HepG2 (cell line): ENCODE measurements around the gene KLF11. TPM values are rescaled to one million over a fixed set of nuclear protein-coding genes. Genes with fewer than 3 reads are reported as not detected.

Experiments used
- HNF1A ChIP-seq, 2 experiments: sonication (generic) in 1 of 2; formaldehyde crosslinking in 1 of 2; IDR thresholded peaks; 2 replicates each; pipeline versions ENCODE4 v1.4.0 to v1.6.1; 2016 to 2020; ENCODE audit warnings: borderline replicate concordance in 1 of 2, low read depth in 1 of 2, mild to moderate bottlenecking in 1 of 2, missing genetic modification reagents in 1 of 2
- HNF1B ChIP-seq: sonication (generic); formaldehyde crosslinking; IDR thresholded peaks from 2 replicates; pipeline ENCODE4 v1.5.1; 2020; ENCODE audit warnings: mild to moderate bottlenecking, moderate library complexity, missing genetic modification reagents
- PHF21A ChIP-seq: sonication (generic); formaldehyde crosslinking; IDR thresholded peaks from 2 replicates; pipeline ENCODE4 v1.5.0; 2020; ENCODE audit warnings: mild to moderate bottlenecking, missing genetic modification reagents
- SIN3A ChIP-seq: IDR thresholded peaks from 2 replicates; pipeline ENCODE4 v1.6.1; 2011; ENCODE audit warnings: low read depth, mild to moderate bottlenecking, control low read depth, low read length, borderline replicate concordance
- SPEN ChIP-seq: sonication (generic); formaldehyde crosslinking; IDR thresholded peaks from 2 replicates; pipeline ENCODE4 v1.5.1; 2020; ENCODE audit warnings: low read depth, mild to moderate bottlenecking, missing genetic modification reagents
- WIZ ChIP-seq: sonication (generic); formaldehyde crosslinking; IDR thresholded peaks from 2 replicates; pipeline ENCODE4 v1.5.1; 2020; ENCODE audit warnings: mild to moderate bottlenecking, missing genetic modification reagents
- ZBTB34 ChIP-seq: sonication (generic); formaldehyde crosslinking; IDR thresholded peaks from 2 replicates; pipeline ENCODE4 v1.8.0; 2022; ENCODE audit warnings: mild to moderate bottlenecking, missing genetic modification reagents
- ZNF549 ChIP-seq: sonication (generic); formaldehyde crosslinking; IDR thresholded peaks from 2 replicates; pipeline ENCODE4 v1.5.0; 2020; ENCODE audit warnings: missing genetic modification reagents
- ZNF597 ChIP-seq: sonication (generic); formaldehyde crosslinking; IDR thresholded peaks from 2 replicates; pipeline ENCODE4 v1.5.0; 2020; ENCODE audit warnings: missing genetic modification reagents
- polyA plus RNA-seq, 8 experiments: library from polyadenylated mRNA; depleted of rRNA in 3 of 8; stranded (reverse) in 7 of 8; unstranded in 1 of 8; fragments of >200 nt; fragmentation: Illumina TruSeq in 4 of 8; extraction: Trizol in 4 of 8; gene quantifications; 2 replicates each; pipeline versions ENCODE4 v1.2.1 to v1.2.3, GENCODE V29; 2011 to 2016; ENCODE audit warnings: low read depth in 4 of 8, missing spikeins in 1 of 8, mixed read lengths in 1 of 8; ENCODE audit not compliant: insufficient read depth in 1 of 8
- total RNA-seq, 5 experiments: library from RNA; depleted of rRNA; stranded (reverse); fragments of >200 nt; fragmentation: Illumina TruSeq; extraction: Trizol; gene quantifications; 2 replicates each; pipeline ENCODE4 v1.2.3, GENCODE V29; 2016; ENCODE audit warnings: low read depth in 1 of 5

KLF11 gene
- total and polyA plus RNA-seq, 2 of the 13 experiments (the other 11 are each of a cell fraction or from before 2014, with no cell fraction given): 2.5 to 11.8 TPM

- no peak for TF ChIP-seq HNF1A (IDR thresholded peaks at IDR 0.05; ENCODE audit: low read depth)
- no peak for TF ChIP-seq HNF1A (CRISPR knock-in tag; IDR thresholded peaks at IDR 0.05; ENCODE audit: borderline replicate concordance)
- no peak for TF ChIP-seq SIN3A
- no peak for TF ChIP-seq SPEN (CRISPR knock-in tag)
- TF ChIP-seq WIZ (CRISPR knock-in tag): no peak
- TF ChIP-seq PHF21A (CRISPR knock-in tag): no peak
- no peak for TF ChIP-seq ZNF597
- TF ChIP-seq ZNF549: no peak
- no peak for TF ChIP-seq ZBTB34 (CRISPR knock-in tag)
- TF ChIP-seq HNF1B (CRISPR knock-in tag): no peak
Measured at GRCh38 chr2:10075571-10076209, 32.3 kb downstream of the KLF11 start (continued).
